GM19397 (cell line): ENCODE measurements around the gene DEDD.
A peak's percentile ranks its signal among the peaks of the same experiment; 100 is the strongest.

ENCODE experiments used
- ATAC-seq: cut with Tn5 transposase; IDR thresholded peaks from one replicate; pipeline ENCODE4 v1.9.1; 2021; ENCODE audit warnings: mild to moderate bottlenecking, moderate library complexity; ENCODE audit not compliant: unreplicated experiment

DEDD gene

GRCh38 chr1:161164901-161165610 lies 32.6 kb upstream of the DEDD start:
- no peak for ATAC-seq

- no peak for ATAC-seq
These were observed 31.3 kb upstream of the DEDD start for GRCh38 chr1:161163793-161164192.

- no peak for ATAC-seq
These were observed 30.3 kb upstream of the DEDD start for GRCh38 chr1:161162806-161163205.

GRCh38 chr1:161162052-161162451 lies 29.6 kb upstream of the DEDD start:
- ATAC-seq, result no peak

GRCh38 chr1:161161652-161162051 lies 29.2 kb upstream of the DEDD start:
- ATAC-seq, result no peak

- ATAC-seq, result no peak
These were observed 28.2 kb upstream of the DEDD start for GRCh38 chr1:161160671-161161145.

- no peak for ATAC-seq
These were observed 27.4 kb upstream of the DEDD start for GRCh38 chr1:161159913-161160243.

- peak; percentile 90 for ATAC-seq
These were observed 26.8 kb upstream of the DEDD start, which contains the start of gene USP21 for GRCh38 chr1:161159087-161159912. Gene USP21 (plus strand): TSS chr1:161159500. CDS start chr1:161160641, 1,141 bp downstream.

GRCh38 chr1:161158316-161159010 lies 26.0 kb upstream of the DEDD start:
- no peak for ATAC-seq

GRCh38 chr1:161157867-161158266 lies 25.4 kb upstream of the DEDD start:
- ATAC-seq, result no peak

- ATAC-seq, result peak; percentile 87
These were observed 21.3 kb upstream of the DEDD start, which contains the start of gene UFC1 for GRCh38 chr1:161153682-161154337. Gene UFC1 (plus strand): TSS chr1:161153978. CDS start chr1:161153998, 20 bp downstream.

- no peak for ATAC-seq
These were observed 20.7 kb upstream of the DEDD start for GRCh38 chr1:161153176-161153575.

GRCh38 chr1:161145832-161146231 lies 13.4 kb upstream of the DEDD start:
- ATAC-seq, result no peak

- ATAC-seq, result no peak
These were observed 8.4 kb upstream of the DEDD start for GRCh38 chr1:161140755-161141400.

GRCh38 chr1:161139766-161140165 lies 7.3 kb upstream of the DEDD start:
- no peak for ATAC-seq

- ATAC-seq, result no peak
These were observed 6.0 kb upstream of the DEDD start for GRCh38 chr1:161138431-161138830.

- no peak for ATAC-seq
These were observed 5.4 kb upstream of the DEDD start for GRCh38 chr1:161137881-161138280.

GRCh38 chr1:161133220-161133740 lies 813 bp upstream of the DEDD start:
- ATAC-seq, result no peak

GRCh38 chr1:161131523-161132409 lies 701 bp downstream of the DEDD start:
- ATAC-seq, result no peak
